ENCODE data around the gene MED13. TPM values are rescaled to one million over a fixed set of nuclear protein-coding genes. Genes with fewer than 3 reads are reported as not detected.

The MED13 gene
- total RNA-seq, 1 experiment from 2014 or later = 96.0 TPM

DNA sequence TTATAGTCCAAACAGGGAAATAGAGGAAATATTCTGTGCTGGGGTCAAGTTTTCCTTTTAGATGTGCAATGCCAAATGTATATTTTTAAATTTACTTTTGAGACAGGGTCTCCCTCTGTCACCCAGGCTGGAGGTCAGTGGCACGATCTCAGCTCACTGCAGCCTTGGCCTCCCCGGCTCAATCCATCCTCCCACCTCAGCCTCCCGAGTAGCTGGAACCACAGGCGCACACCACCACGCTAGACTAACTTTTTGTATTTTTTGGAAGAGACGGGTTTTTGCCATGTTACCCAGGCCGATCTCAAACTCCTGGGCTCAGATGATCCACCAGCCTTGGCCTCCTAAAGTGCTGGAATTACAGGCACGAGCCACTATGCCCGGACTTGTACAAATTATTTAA, 25.8 kb upstream of the MED13 start:
- no peaks in the 10 kb centered on the region for H3K27me3 ChIP-seq (ENCODE audit: insufficient read depth, low read length)
- peaks cover 7 to 20% of the 10 kb centered on the region in 2 experiments for H3K4me1 ChIP-seq (ENCODE audit: control insufficient read depth in 1 of 2, insufficient read depth in 2 of 2, low read length in 2 of 2)
- no peak for DNase-seq (ENCODE audit: low read depth, low spot score)
- ATAC-seq = no peak
- no peaks in the 10 kb centered on the region for H3K36me3 ChIP-seq (ENCODE audit: control insufficient read depth in 1 of 2, insufficient read depth in 2 of 2, low read length in 2 of 2)
- no peak overlapping the region for H3K4me2 ChIP-seq (ENCODE audit: low read length)
- no peaks in the 10 kb centered on the region for H3K9me2 ChIP-seq (ENCODE audit: insufficient read depth)
- POLR2A ChIA-PET = no interaction called here
- no peak overlapping the region for H2AFZ ChIP-seq (ENCODE audit: low read depth, low read length, poor library complexity, severe bottlenecking)
- H3K27ac ChIP-seq (ENCODE audit: low read depth, low read length) = no peak overlapping the region
- RAD21 ChIA-PET (ENCODE audit: low non-redundant PET in 1 of 2, low total read pairs in 2 of 2, uncharacterized antibody in 2 of 2, unreplicated experiment in 2 of 2) = interaction anchor here in 1 of 2 experiments (1.5 kb wide), 1 partner anchor 19 kb away, joined by 3 read pairs; no protein-coding TSS in a partner anchor
- CTCF ChIA-PET = interaction anchor here (1.7 to 3.2 kb wide), 2 partner anchors 19 to 25 kb away, joined by 5 to 11 read pairs; no protein-coding TSS in a partner anchor
- intact Hi-C loops (cut with micrococcal nuclease) = no loop called here
- H4K20me1 ChIP-seq (ENCODE audit: insufficient read depth) = no peaks in the 10 kb centered on the region
- no peak overlapping the region for H3K9ac ChIP-seq (ENCODE audit: low read length)
- H3K9me3 ChIP-seq (ENCODE audit: control insufficient read depth in 1 of 2, insufficient read depth in 1 of 2, low read depth in 1 of 2, low read length in 2 of 2) = no peaks in the 10 kb centered on the region
- TF ChIP-seq RAD21 (IDR thresholded peaks at IDR 0.05; ENCODE audit: low read depth) (no peak), POLR2A (IDR thresholded peaks at IDR 0.05; ENCODE audit: borderline replicate concordance, extremely low read depth, insufficient read depth, insufficient read length) (no peak), JUND (IDR thresholded peaks at IDR 0.05) (no peak), TCF7L2 (IDR thresholded peaks at IDR 0.05; ENCODE audit: borderline replicate concordance, extremely low read depth, insufficient read depth, insufficient read length) (no peak), YY1 (IDR thresholded peaks at IDR 0.05; ENCODE audit: extremely low read depth, insufficient replicate concordance, low read depth, low read length) (no peak), SRF (IDR thresholded peaks at IDR 0.05; ENCODE audit: low read depth) (no peak), EGR1 (IDR thresholded peaks at IDR 0.05; ENCODE audit: low read depth) (no peak), EZH2phosphoT487 (IDR thresholded peaks at IDR 0.05; ENCODE audit: borderline replicate concordance) (no peak), ZNF274 (IDR thresholded peaks at IDR 0.05; ENCODE audit: low read depth, low read length) (no peak), ZFX (IDR thresholded peaks at IDR 0.05) (no peak)
- TF ChIP-seq, protein P1, sequence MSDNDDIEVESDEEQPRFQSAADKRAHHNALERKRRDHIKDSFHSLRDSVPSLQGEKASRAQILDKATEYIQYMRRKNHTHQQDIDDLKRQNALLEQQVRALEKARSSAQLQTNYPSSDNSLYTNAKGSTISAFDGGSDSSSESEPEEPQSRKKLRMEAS (IDR thresholded peaks at IDR 0.05) = no peak
- TF ChIP-seq, protein P2, sequence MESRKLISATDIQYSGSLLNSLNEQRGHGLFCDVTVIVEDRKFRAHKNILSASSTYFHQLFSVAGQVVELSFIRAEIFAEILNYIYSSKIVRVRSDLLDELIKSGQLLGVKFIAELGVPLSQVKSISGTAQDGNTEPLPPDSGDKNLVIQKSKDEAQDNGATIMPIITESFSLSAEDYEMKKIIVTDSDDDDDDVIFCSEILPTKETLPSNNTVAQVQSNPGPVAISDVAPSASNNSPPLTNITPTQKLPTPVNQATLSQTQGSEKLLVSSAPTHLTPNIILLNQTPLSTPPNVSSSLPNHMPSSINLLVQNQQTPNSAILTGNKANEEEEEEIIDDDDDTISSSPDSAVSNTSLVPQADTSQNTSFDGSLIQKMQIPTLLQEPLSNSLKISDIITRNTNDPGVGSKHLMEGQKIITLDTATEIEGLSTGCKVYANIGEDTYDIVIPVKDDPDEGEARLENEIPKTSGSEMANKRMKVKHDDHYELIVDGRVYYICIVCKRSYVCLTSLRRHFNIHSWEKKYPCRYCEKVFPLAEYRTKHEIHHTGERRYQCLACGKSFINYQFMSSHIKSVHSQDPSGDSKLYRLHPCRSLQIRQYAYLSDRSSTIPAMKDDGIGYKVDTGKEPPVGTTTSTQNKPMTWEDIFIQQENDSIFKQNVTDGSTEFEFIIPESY (IDR thresholded peaks at IDR 0.05; ENCODE audit: extremely low read depth, insufficient replicate concordance, low read length) = no peak
- no peak overlapping the region for H3K4me3 ChIP-seq (replicated peaks in 1 of 2; ENCODE audit: low read depth in 1 of 2, low read length in 2 of 2)
- no peaks in the 10 kb centered on the region for H3K79me2 ChIP-seq (ENCODE audit: insufficient read depth, low read length)
- BruUV-seq (replicated peaks) = no TSS peak

Measured in HCT116 (cell line).